ENCODE results near the gene CD48. TPM values are rescaled to one million over a fixed set of nuclear protein-coding genes. Genes with fewer than 3 reads are reported as not detected.

Gene CD48, protein sequence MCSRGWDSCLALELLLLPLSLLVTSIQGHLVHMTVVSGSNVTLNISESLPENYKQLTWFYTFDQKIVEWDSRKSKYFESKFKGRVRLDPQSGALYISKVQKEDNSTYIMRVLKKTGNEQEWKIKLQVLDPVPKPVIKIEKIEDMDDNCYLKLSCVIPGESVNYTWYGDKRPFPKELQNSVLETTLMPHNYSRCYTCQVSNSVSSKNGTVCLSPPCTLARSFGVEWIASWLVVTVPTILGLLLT
- total RNA-seq: not detected

DNA sequence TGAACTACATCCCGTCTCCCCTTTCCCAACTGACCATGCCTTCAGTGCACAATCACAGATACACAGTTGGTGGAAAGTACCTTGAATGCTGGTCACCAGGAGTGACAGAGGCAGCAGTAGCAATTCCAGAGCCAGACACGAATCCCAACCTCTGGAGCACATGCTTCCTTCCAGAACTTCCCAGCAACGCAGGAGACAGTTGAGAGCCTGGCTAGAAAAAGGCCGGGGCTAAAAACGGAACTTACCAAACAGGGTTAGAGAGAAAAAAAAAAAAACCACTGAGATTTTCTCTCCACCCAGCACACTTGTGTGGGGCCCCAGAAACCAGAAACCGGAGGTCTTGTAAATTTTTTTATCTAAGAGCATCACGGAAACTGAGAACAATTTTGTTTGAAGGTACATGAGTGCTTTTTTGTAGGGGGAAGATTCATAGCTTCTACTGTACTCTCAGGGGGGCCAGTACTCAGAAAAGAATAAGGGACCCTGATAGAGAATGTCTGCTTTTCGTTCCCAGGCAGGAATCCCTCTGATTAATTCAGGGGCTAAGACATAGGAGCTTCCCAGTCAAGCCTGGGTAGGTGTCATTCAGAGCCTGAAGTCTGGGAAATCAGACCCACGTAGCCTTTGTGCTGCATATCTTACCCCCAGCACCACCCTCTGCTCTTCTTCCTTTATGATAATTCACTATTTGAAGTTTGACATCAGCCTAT, at the start of gene CD48:
CD48 (minus strand) TSS at position 221 of the 710 bp plus-strand sequence; CDS start at position 162, 59 bp downstream.

DNA sequence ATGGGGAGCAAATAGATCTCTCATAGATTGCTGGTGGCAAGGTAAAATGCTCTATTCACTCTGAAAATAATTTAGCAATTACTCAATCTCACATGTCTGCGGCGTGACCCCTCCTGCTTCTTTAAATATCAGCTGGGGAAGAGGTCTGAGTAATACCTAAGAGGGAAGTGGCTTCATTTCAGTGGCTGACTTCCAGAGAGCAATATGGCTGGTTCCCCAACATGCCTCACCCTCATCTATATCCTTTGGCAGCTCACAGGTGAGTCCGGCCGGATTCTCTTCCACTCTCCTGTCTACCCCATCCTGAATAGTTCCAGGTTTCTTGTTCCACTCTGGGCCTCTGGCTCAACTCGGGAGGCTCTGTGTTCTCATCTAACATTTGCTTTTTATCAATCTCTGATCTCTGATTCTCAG, 27.5 kb upstream of the CD48 start, which contains the start of gene SLAMF7:
SLAMF7 (plus strand) TSS at position 150 of the 414 bp plus-strand sequence; CDS start at position 205, 55 bp downstream.

DNA sequence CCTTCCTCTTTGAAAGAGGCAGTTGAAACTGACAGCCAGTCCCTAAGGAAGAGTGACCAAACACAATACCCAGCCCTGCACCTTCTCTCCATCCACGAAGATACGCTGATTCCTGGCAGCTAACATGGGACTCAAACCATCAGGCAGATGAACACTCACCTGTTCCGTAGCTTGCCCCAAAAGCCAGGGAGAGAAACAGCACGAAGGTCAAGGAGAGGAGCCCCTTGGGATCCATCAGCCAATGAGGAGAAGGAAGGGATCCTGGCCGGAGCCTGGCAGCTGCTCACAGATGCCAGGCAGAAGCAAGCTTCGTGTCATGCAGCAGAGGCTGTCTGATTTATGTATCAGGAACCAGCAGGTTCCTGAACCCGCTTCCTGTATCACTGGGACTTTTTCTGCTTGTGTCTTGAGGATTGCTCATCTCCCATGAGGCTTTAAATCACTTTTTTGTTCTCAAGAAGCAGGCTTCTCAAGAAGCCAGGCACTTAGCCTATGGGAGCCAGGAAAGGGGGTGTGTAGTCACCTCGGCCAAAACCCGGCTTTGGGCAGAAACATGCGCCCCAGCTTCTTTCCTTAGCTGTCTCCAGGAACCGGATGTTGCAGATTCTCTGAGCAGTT, 64.8 kb downstream of the CD48 start, which contains the start of gene SLAMF1:
SLAMF1 (minus strand) TSS at position 334 of the 618 bp plus-strand sequence; CDS start at position 235, 99 bp downstream.

Other genes with a start within 250 kb of the CD48 start
- not detected for gene SLAMF6, start 188.6 kb downstream of the CD48 start, total RNA-seq
- 1.6 TPM for gene CD84, start 132.3 kb downstream of the CD48 start, total RNA-seq
- not detected for gene SLAMF1, start 64.8 kb downstream of the CD48 start, total RNA-seq
- not detected for gene SLAMF7, start 27.4 kb upstream of the CD48 start, total RNA-seq
- not detected for gene LY9, start 84.4 kb upstream of the CD48 start, total RNA-seq
- not detected for gene CD244, start 151.1 kb upstream of the CD48 start, total RNA-seq
- gene ITLN1, start 173.4 kb upstream of the CD48 start, total RNA-seq: not detected
- gene ITLN2, start 243.0 kb upstream of the CD48 start, total RNA-seq: not detected

Measured in parietal lobe (tissue), 1 donor.